H1 (cell line): ENCODE measurements around the gene RIMKLA. TPM values are rescaled to one million over a fixed set of nuclear protein-coding genes. Genes with fewer than 3 reads are reported as not detected.

ENCODE experiments used
- CEBPB ChIP-seq: IDR thresholded peaks from 2 replicates; pipeline ENCODE4 v1.6.1; 2012; ENCODE audit warnings: low read depth, low read length
- RAD21 ChIP-seq, 2 experiments: IDR thresholded peaks in 1 of 2; conservative IDR thresholded peaks in 1 of 2; 2 replicates each; pipeline ENCODE4 v1.6.1; 2011; ENCODE audit warnings: low read depth in 2 of 2, low read length in 2 of 2, improper control_type of control experiment in 1 of 2, inconsistent platforms in 1 of 2, mild to moderate bottlenecking in 1 of 2, moderate library complexity in 1 of 2
- RNF2 ChIP-seq: fragments of 200-900, 300-1000 bp; sonication (generic); IDR thresholded peaks from 2 replicates; pipeline ENCODE4 v1.7.1; 2016; ENCODE audit warnings: borderline replicate concordance, low read depth, mild to moderate bottlenecking, antibody characterized with exemption, low read length; ENCODE audit not compliant: poor library complexity, severe bottlenecking; ENCODE audit errors: missing control alignments
- SAP30 ChIP-seq: fragments of 300-600 bp; sonication (generic); IDR thresholded peaks from 2 replicates; pipeline ENCODE4 v1.7.1; 2012; ENCODE audit warnings: low read length, moderate library complexity, mild to moderate bottlenecking, inconsistent platforms; ENCODE audit not compliant: insufficient read depth, insufficient replicate concordance
- polyA plus RNA-seq, 7 experiments: library from polyadenylated mRNA; depleted of rRNA in 3 of 7; stranded (reverse) in 5 of 7; unstranded in 2 of 7; fragments of >200 nt in 5 of 7; fragments of 200-250 nt in 2 of 7; gene quantifications; 1 replicate in 5 of 7; 2 replicates in 1 of 7; 4 replicates in 1 of 7; pipeline versions ENCODE4 v1.2.1 to v1.2.3, GENCODE V29; 2011 to 2013; ENCODE audit warnings: missing spikeins in 2 of 7, mixed read lengths in 2 of 7
- total RNA-seq: library from RNA; stranded (reverse); fragmentation: NEBNext Ultra II Directional; extraction: Animal tissue kit (Norgen Biotek cat#: 25700); gene quantifications from 2 replicates; pipeline ENCODE4 v1.2.1, GENCODE V29; 2021

RIMKLA gene
- total and polyA plus RNA-seq, 2 of the 8 experiments (the other 6 are each of a cell fraction or from before 2014, with no cell fraction given): 3.2 to 5.8 TPM

DNA sequence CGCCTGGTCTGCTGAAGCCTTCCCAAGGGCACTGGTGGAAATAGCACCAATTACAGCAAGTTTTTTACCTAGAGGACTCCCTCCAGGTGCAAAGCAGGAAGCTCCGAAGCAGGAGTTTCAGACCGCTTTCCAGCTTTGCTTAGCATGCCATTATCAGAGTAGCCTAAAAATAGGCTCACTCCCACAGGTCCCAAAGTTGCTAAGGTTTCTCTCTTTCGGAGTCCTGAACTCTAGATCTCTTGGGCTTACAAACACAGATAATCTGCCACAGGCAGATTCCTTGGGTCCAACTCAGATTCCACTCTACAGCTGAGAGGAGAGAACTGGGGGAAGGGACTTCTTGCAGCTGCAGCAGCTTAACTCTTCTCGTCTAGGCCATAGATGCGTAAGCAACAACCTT lies 52.8 kb downstream of the RIMKLA start (continued):
- TF ChIP-seq SAP30 (no peak), RNF2 (no peak), CEBPB (no peak), RAD21 (IDR thresholded peaks at IDR 0.05 in 1 of 2, conservative IDR thresholded peaks at IDR 0.05 in 1 of 2; ENCODE audit: low read depth in 2 of 2, low read length in 2 of 2) (no peak)
